Measurements from ENCODE around the gene BCAS3.
"Not testable (repeated sequence)": the region's sequence is repeated elsewhere in the genome, so short reads cannot be mapped to it uniquely, and the experiment has no call there.

The BCAS3 gene

GRCh38 chr17:61017317-61018006 lies 339.8 kb downstream of the BCAS3 start:
- DNase-seq = no peak

GRCh38 chr17:61018938-61019337 lies 341.3 kb downstream of the BCAS3 start:
- DNase-seq = no peak

GRCh38 chr17:61023996-61024395 lies 346.3 kb downstream of the BCAS3 start:
- DNase-seq = no peak

- DNase-seq = no peak
Observed at GRCh38 chr17:61026818-61027217, 349.2 kb downstream of the BCAS3 start.

GRCh38 chr17:61029181-61029580 lies 351.5 kb downstream of the BCAS3 start:
- DNase-seq = no peak

- DNase-seq = no peak
Observed at GRCh38 chr17:61040666-61041065, 363.0 kb downstream of the BCAS3 start.

- DNase-seq = not testable (repeated sequence)
Observed at GRCh38 chr17:61042348-61042747, 364.7 kb downstream of the BCAS3 start.

GRCh38 chr17:61047515-61047914 lies 369.9 kb downstream of the BCAS3 start:
- no peak for DNase-seq

GRCh38 chr17:61048376-61049106 lies 370.9 kb downstream of the BCAS3 start:
- no peak for DNase-seq

GRCh38 chr17:61053469-61053868 lies 375.8 kb downstream of the BCAS3 start:
- DNase-seq = no peak

GRCh38 chr17:61054436-61054835 lies 376.8 kb downstream of the BCAS3 start:
- no peak for DNase-seq

- DNase-seq = no peak
Observed at GRCh38 chr17:61057257-61057656, 379.6 kb downstream of the BCAS3 start.

- no peak for DNase-seq
Observed at GRCh38 chr17:61058066-61058465, 380.4 kb downstream of the BCAS3 start.

- no peak for DNase-seq
Observed at GRCh38 chr17:61063528-61063927, 385.9 kb downstream of the BCAS3 start.

GRCh38 chr17:61064087-61064951 lies 386.7 kb downstream of the BCAS3 start:
- no peak for DNase-seq

GRCh38 chr17:61065263-61065773 lies 387.7 kb downstream of the BCAS3 start:
- no peak for DNase-seq

GRCh38 chr17:61066062-61066461 lies 388.4 kb downstream of the BCAS3 start:
- no peak for DNase-seq

- no peak for DNase-seq
Observed at GRCh38 chr17:61070649-61071048, 393.0 kb downstream of the BCAS3 start.

- DNase-seq = no peak
Observed at GRCh38 chr17:61072648-61073047, 395.0 kb downstream of the BCAS3 start.

GRCh38 chr17:61073131-61073530 lies 395.5 kb downstream of the BCAS3 start:
- DNase-seq = no peak

GRCh38 chr17:61073799-61074513 lies 396.3 kb downstream of the BCAS3 start:
- no peak for DNase-seq

- no peak for DNase-seq
Observed at GRCh38 chr17:61075988-61076387, 398.3 kb downstream of the BCAS3 start.

GRCh38 chr17:61076621-61077031 lies 399.0 kb downstream of the BCAS3 start:
- no peak for DNase-seq
